Colonic mucosa (tissue), 4 donors: ENCODE results near the gene MYG1. TPM values are rescaled to one million over a fixed set of nuclear protein-coding genes. Genes with fewer than 3 reads are reported as not detected.

Experiments
- DNase-seq: peaks from one replicate; pipeline ENCODE4 v3.0.0-alpha.2; 2020
- H3K27ac ChIP-seq: fragments of 200-600 bp; one replicate; pipeline ENCODE4 v1.8.0; 2021
- H3K27me3 ChIP-seq: fragments of 200-600 bp; one replicate; pipeline ENCODE4 v1.8.0; 2021
- H3K36me3 ChIP-seq: fragments of 200-600 bp; one replicate; pipeline ENCODE4 v1.8.0; 2021
- H3K4me1 ChIP-seq: fragments of 200-600 bp; one replicate; pipeline ENCODE4 v1.8.0; 2021; ENCODE audit warnings: mild to moderate bottlenecking
- H3K4me3 ChIP-seq: fragments of 200-600 bp; one replicate; pipeline ENCODE4 v1.8.0; 2021
- H3K9ac ChIP-seq, 2 donors: one replicate each; pipeline ENCODE4 v1.7.0; 2013; ENCODE audit warnings: control low read depth in 2 of 2, low read depth in 2 of 2, low read length in 2 of 2
- H3K9me3 ChIP-seq: fragments of 200-600 bp; one replicate; pipeline ENCODE4 v1.8.0; 2021
- intact Hi-C: fragments of 100-400 bp; cut with DNase I; formaldehyde crosslinking; loops from one replicate; pipeline ENCODE4 v1.14.1; 2022
- total RNA-seq, 2 donors: library from RNA; stranded (reverse); fragmentation: NEBNext Ultra II Directional in 1 of 2; extraction: Animal tissue kit (Norgen Biotek cat#: 25700) in 1 of 2; gene quantifications; one replicate each; pipeline ENCODE4 v1.2.1, GENCODE V29; 2021
- TF ChIP-seq, protein P1 (sequence below): fragments of 200-600 bp; IDR thresholded peaks from one replicate; pipeline ENCODE4 v1.8.0; 2022; ENCODE audit warnings: antibody characterized with exemption, mild to moderate bottlenecking
- donor health status: healthy.
- donor health status: DM: no; HTN: no; CAD: no.
- donor health status: DM: no; HTN: no; CAD: no.

Gene MYG1, protein sequence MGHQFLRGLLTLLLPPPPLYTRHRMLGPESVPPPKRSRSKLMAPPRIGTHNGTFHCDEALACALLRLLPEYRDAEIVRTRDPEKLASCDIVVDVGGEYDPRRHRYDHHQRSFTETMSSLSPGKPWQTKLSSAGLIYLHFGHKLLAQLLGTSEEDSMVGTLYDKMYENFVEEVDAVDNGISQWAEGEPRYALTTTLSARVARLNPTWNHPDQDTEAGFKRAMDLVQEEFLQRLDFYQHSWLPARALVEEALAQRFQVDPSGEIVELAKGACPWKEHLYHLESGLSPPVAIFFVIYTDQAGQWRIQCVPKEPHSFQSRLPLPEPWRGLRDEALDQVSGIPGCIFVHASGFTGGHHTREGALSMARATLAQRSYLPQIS
- total RNA-seq = 10 to 100 TPM; 37.4 to 60.6 TPM

DNA sequence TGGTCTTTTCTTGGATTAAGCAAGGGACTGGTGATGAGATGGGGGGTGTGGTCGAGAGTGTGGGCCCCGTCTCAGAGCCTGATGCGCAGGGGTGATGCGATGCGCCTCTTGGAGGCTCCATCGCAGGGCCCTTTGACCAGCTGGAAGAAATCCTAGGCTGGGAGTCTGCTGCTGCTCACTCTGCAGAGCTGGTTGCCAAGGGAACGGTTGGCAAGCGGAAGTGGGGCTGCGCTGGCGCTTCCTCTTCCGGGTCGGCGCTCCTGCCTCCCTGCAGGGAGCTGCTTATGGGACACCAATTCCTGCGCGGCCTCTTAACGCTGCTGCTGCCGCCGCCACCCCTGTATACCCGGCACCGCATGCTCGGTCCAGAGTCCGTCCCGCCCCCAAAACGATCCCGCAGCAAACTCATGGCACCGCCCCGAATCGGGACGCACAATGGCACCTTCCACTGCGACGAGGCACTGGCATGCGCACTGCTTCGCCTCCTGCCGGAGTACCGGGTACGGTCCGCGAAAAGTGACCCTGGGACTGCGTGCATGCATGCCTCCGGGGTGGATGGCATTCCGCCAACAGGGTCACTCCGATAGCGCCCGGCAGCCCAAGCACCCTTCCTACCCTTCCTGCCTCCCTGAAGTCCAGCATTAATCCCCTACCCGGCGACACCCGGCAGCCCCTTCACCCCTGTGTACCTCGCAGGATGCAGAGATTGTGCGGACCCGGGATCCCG lies at the start of gene MYG1:
Gene MYG1 (plus strand): TSS at position 242 of the 727 bp plus-strand sequence. CDS start 43 bp downstream, at position 285.
- no peaks in the 10 kb centered on the region for H3K36me3 ChIP-seq
- intact Hi-C loops = no loop called here
- peak; percentile 92 for DNase-seq
- H3K9ac ChIP-seq = peak within 1 kb of the TSS; percentile 67 to 90
- H3K27ac ChIP-seq = peak within 1 kb of the TSS; percentile 83
- TF ChIP-seq, protein P1, sequence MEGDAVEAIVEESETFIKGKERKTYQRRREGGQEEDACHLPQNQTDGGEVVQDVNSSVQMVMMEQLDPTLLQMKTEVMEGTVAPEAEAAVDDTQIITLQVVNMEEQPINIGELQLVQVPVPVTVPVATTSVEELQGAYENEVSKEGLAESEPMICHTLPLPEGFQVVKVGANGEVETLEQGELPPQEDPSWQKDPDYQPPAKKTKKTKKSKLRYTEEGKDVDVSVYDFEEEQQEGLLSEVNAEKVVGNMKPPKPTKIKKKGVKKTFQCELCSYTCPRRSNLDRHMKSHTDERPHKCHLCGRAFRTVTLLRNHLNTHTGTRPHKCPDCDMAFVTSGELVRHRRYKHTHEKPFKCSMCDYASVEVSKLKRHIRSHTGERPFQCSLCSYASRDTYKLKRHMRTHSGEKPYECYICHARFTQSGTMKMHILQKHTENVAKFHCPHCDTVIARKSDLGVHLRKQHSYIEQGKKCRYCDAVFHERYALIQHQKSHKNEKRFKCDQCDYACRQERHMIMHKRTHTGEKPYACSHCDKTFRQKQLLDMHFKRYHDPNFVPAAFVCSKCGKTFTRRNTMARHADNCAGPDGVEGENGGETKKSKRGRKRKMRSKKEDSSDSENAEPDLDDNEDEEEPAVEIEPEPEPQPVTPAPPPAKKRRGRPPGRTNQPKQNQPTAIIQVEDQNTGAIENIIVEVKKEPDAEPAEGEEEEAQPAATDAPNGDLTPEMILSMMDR = no peak
- peak within 1 kb of the TSS; percentile 81 for H3K4me3 ChIP-seq
- H3K9me3 ChIP-seq = no peaks in the 10 kb centered on the region
- no peaks in the 10 kb centered on the region for H3K27me3 ChIP-seq
- peaks cover 13% of the 10 kb centered on the region for H3K4me1 ChIP-seq

DNA sequence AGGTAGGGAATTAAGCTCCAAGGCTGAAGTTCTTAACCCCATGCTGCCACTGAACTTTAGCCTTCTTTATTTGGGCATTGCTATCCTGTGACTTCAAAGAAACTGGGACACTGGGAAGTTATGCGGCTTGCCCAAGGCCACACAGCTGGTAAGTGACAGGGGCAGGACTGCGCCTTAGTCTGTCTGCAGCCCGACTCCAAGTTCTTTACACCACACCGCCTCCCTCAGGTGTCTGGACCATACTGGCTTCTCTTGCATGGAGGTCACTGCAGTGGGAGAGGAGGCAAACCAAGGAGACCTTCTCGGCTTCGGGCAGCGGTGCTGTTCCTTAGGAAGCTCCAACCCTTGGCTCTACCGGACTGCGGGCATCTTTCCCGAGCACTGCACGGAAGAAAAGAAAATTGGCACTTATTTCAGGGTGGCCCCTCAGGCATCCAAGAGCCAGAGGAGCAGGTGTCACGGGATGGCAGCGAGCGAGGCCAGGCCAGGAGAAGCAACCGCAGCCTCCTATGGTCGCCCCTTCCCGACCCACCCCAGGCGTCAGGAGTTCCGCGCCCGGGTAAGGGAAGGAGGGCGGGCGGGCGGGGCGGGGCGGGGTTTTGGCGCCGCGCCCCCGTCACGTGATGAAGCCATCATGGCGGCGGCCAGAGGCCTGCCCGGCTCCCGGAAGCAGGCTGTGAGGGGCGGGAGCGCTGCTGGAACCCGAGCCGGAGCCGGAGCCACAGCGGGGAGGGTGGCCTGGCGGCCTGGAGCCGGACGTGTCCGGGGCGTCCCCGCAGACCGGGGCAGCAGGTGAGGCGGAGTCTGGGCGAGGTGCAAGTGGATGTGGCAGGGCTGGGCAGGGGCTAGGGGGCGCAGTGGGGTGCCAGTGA lies 47.8 kb upstream of the MYG1 start:
- Histone ChIP-seq H3K27ac (peak overlapping the region; percentile 89), H3K27me3 (no peaks in the 10 kb centered on the region), H3K9ac (peak overlapping the region; percentile 85 to 98), H3K36me3 (no peaks in the 10 kb centered on the region), H3K4me3 (peak overlapping the region; percentile 83), H3K4me1 (peaks cover 4% of the 10 kb centered on the region), H3K9me3 (no peaks in the 10 kb centered on the region)
- TF ChIP-seq, protein P1 = no peak
- intact Hi-C loops = loop anchor here (2.0 kb wide), 1 partner anchor 31 kb away; no protein-coding TSS in a partner anchor
- DNase-seq = peak; percentile 79

DNA sequence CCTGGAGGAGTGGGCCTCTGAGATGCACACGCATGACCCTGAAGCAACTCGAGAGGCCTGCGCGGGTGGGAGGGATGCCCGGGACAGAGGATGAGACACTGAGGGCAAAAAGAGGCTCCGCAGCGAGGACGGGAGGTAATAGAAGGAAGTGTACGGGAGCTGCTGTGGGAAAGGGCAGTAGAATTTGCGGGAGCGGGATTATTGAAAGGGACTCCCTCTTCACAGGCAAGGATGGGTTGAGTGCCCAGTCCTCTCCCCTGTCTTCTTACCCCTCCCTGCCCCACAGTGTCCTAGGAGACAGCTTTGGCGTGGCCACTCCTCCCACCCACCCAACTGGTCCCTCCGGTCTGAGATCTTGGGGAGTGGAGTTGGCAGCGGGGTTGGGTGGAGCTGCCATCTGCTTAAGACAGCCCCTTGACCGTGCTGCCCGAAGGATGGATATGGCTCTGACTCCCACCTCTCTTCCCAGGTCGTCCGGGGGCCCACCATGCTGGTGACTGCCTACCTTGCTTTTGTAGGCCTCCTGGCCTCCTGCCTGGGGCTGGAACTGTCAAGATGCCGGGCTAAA lies 47.1 kb upstream of the MYG1 start:
- Histone ChIP-seq H3K4me3 (peak overlapping the region; percentile 83), H3K36me3 (no peaks in the 10 kb centered on the region), H3K9ac (peak overlapping the region; percentile 85 to 98), H3K27ac (peak overlapping the region; percentile 89), H3K9me3 (no peaks in the 10 kb centered on the region), H3K4me1 (peaks cover 4% of the 10 kb centered on the region), H3K27me3 (no peaks in the 10 kb centered on the region)
- TF ChIP-seq, protein P1 = no peak
- intact Hi-C loops = no loop called here
- peak; percentile 76 for DNase-seq

DNA sequence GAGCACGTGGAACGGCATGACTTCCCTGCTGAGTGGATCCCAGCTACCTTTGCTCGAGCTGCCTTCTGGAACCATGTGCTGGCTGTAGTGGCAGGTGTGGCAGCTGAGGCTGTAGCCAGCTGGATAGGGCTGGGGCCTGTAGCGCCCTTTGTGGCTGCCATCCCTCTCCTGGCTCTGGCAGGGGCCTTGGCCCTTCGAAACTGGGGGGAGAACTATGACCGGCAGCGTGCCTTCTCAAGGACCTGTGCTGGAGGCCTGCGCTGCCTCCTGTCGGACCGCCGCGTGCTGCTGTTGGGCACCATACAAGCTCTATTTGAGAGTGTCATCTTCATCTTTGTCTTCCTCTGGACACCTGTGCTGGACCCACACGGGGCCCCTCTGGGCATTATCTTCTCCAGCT lies 46.2 kb upstream of the MYG1 start:
- Histone ChIP-seq H3K4me3 (no peak overlapping the region), H3K4me1 (peaks cover 4% of the 10 kb centered on the region), H3K27ac (no peak overlapping the region), H3K9ac (peak overlapping the region; percentile 85 to 98), H3K36me3 (no peaks in the 10 kb centered on the region), H3K9me3 (no peaks in the 10 kb centered on the region), H3K27me3 (no peaks in the 10 kb centered on the region)
- intact Hi-C loops = no loop called here
- TF ChIP-seq, protein P1 = no peak
- no peak for DNase-seq
